ENCODE results near the gene APBB2. TPM values are rescaled to one million over a fixed set of nuclear protein-coding genes. Genes with fewer than 3 reads are reported as not detected.
"Not testable (repeated sequence)": the region's sequence is repeated elsewhere in the genome, so short reads cannot be mapped to it uniquely, and the experiment has no call there.

Gene APBB2
- total RNA-seq, 1 experiment from 2014 or later, result 29.7 TPM

GRCh38 chr4:41013746-41014145 is 200.6 kb downstream of the APBB2 start:
- in situ Hi-C loops (cut with HindIII; ENCODE audit: low sequenced_read_pairs), result no loop called here
- DNase-seq (ENCODE audit: low spot score), result no peak

GRCh38 chr4:41012911-41013310 is 201.4 kb downstream of the APBB2 start:
- no peak for DNase-seq (ENCODE audit: low spot score)
- in situ Hi-C loops (cut with HindIII; ENCODE audit: low sequenced_read_pairs), result no loop called here

- DNase-seq (ENCODE audit: low spot score), result no peak
- in situ Hi-C loops (cut with HindIII; ENCODE audit: low sequenced_read_pairs), result no loop called here
Observed at GRCh38 chr4:41012293-41012692, 202.0 kb downstream of the APBB2 start.

- DNase-seq (ENCODE audit: low spot score), result no peak
- in situ Hi-C loops (cut with HindIII; ENCODE audit: low sequenced_read_pairs), result no loop called here
Observed at GRCh38 chr4:41009411-41009810, 204.9 kb downstream of the APBB2 start.

GRCh38 chr4:41006141-41006540 is 208.2 kb downstream of the APBB2 start:
- in situ Hi-C loops (cut with HindIII; ENCODE audit: low sequenced_read_pairs), result no loop called here

GRCh38 chr4:41002309-41002708 is 212.0 kb downstream of the APBB2 start:
- in situ Hi-C loops (cut with HindIII; ENCODE audit: low sequenced_read_pairs), result no loop called here
- no peak for DNase-seq (ENCODE audit: low spot score)

More at GRCh38 chr4:41006141-41006540, 208.2 kb downstream of the APBB2 start:
- DNase-seq (ENCODE audit: low spot score), result no peak

GRCh38 chr4:41000356-41000755 is 214.0 kb downstream of the APBB2 start:
- DNase-seq (ENCODE audit: low spot score), result no peak
- in situ Hi-C loops (cut with HindIII; ENCODE audit: low sequenced_read_pairs), result no loop called here

- DNase-seq (ENCODE audit: low spot score), result no peak
- in situ Hi-C loops (cut with HindIII; ENCODE audit: low sequenced_read_pairs), result no loop called here
Observed at GRCh38 chr4:40998675-40999358, 215.5 kb downstream of the APBB2 start.

- no peak for DNase-seq (ENCODE audit: low spot score)
- in situ Hi-C loops (cut with HindIII; ENCODE audit: low sequenced_read_pairs), result no loop called here
Observed at GRCh38 chr4:40995850-40996249, 218.5 kb downstream of the APBB2 start.

GRCh38 chr4:40994321-40994720 is 220.0 kb downstream of the APBB2 start:
- DNase-seq (ENCODE audit: low spot score); in situ Hi-C loops (cut with HindIII; ENCODE audit: low sequenced_read_pairs): not testable (repeated sequence)

- DNase-seq (ENCODE audit: low spot score); in situ Hi-C loops (cut with HindIII; ENCODE audit: low sequenced_read_pairs): not testable (repeated sequence)
Observed at GRCh38 chr4:40993296-40993693, 221.0 kb downstream of the APBB2 start.

- DNase-seq (ENCODE audit: low spot score), result no peak
- in situ Hi-C loops (cut with HindIII; ENCODE audit: low sequenced_read_pairs), result no loop called here
Observed at GRCh38 chr4:40992472-40993295, 221.7 kb downstream of the APBB2 start.

- DNase-seq (ENCODE audit: low spot score), result no peak
- in situ Hi-C loops (cut with HindIII; ENCODE audit: low sequenced_read_pairs), result no loop called here
Observed at GRCh38 chr4:40991908-40992307, 222.4 kb downstream of the APBB2 start.

- no peak for DNase-seq (ENCODE audit: low spot score)
- in situ Hi-C loops (cut with HindIII; ENCODE audit: low sequenced_read_pairs), result no loop called here
Observed at GRCh38 chr4:40990899-40991265, 223.5 kb downstream of the APBB2 start.

- in situ Hi-C loops (cut with HindIII; ENCODE audit: low sequenced_read_pairs), result no loop called here
- no peak for DNase-seq (ENCODE audit: low spot score)
Observed at GRCh38 chr4:40990236-40990898, 224.0 kb downstream of the APBB2 start.

- no peak for DNase-seq (ENCODE audit: low spot score)
- in situ Hi-C loops (cut with HindIII; ENCODE audit: low sequenced_read_pairs), result no loop called here
Observed at GRCh38 chr4:40987151-40987550, 227.2 kb downstream of the APBB2 start.

GRCh38 chr4:40986375-40986774 is 228.0 kb downstream of the APBB2 start:
- DNase-seq (ENCODE audit: low spot score), result peak; percentile 4
- in situ Hi-C loops (cut with HindIII; ENCODE audit: low sequenced_read_pairs), result no loop called here

- in situ Hi-C loops (cut with HindIII; ENCODE audit: low sequenced_read_pairs), result no loop called here
- DNase-seq (ENCODE audit: low spot score), result no peak
Observed at GRCh38 chr4:40984051-40984450, 230.3 kb downstream of the APBB2 start.

GRCh38 chr4:40980318-40980883 is 233.9 kb downstream of the APBB2 start:
- in situ Hi-C loops (cut with HindIII; ENCODE audit: low sequenced_read_pairs), result no loop called here
- DNase-seq (ENCODE audit: low spot score), result no peak

- no peak for DNase-seq (ENCODE audit: low spot score)
- in situ Hi-C loops (cut with HindIII; ENCODE audit: low sequenced_read_pairs), result no loop called here
Observed at GRCh38 chr4:40978548-40978947, 235.8 kb downstream of the APBB2 start.

All from G401 (cell line).